GM23338 (cell line): ENCODE results near the gene TCF20. TPM values are rescaled to one million over a fixed set of nuclear protein-coding genes. Genes with fewer than 3 reads are reported as not detected.

Experiments
- ATAC-seq: fragments of 200-7000 bp; cut with Tn5 transposase; 3 replicates; pipeline ENCODE4 v1.9.1; 2020
- DNase-seq: peaks from one replicate; pipeline ENCODE4 v3.0.0-alpha.2; 2015; ENCODE audit warnings: low spot score
- H2AFZ ChIP-seq: fragments of 200-600 bp; sonication (generic); 2 replicates; pipeline ENCODE4 v1.8.0; 2016; ENCODE audit warnings: antibody characterized with exemption, mild to moderate bottlenecking, moderate library complexity
- H3F3A ChIP-seq: fragments of 200-600 bp; sonication (generic); replicated peaks from 2 replicates; pipeline ENCODE4 v1.8.0; 2017; ENCODE audit warnings: antibody characterized with exemption, mixed run types, low read depth
- H3K27ac ChIP-seq: fragments of 200-600 bp; sonication (generic); 2 replicates; pipeline ENCODE4 v1.6.1; 2016; ENCODE audit warnings: low read depth
- H3K27me3 ChIP-seq: fragments of 200-600 bp; sonication (generic); 2 replicates; pipeline ENCODE4 v1.8.0; 2016; ENCODE audit warnings: mild to moderate bottlenecking, mixed run types, moderate library complexity; ENCODE audit not compliant: insufficient read depth
- H3K36me3 ChIP-seq: fragments of 200-600 bp; sonication (generic); 2 replicates; pipeline ENCODE4 v1.8.0; 2016; ENCODE audit warnings: mild to moderate bottlenecking; ENCODE audit not compliant: insufficient read depth
- H3K4me1 ChIP-seq: fragments of 200-600 bp; sonication (generic); 2 replicates; pipeline ENCODE4 v1.8.0; 2016; ENCODE audit warnings: mild to moderate bottlenecking, moderate library complexity; ENCODE audit not compliant: insufficient read depth
- H3K4me2 ChIP-seq: fragments of 200-600 bp; sonication (generic); 2 replicates; pipeline ENCODE4 v1.7.1; 2017; ENCODE audit warnings: mixed run types
- H3K4me3 ChIP-seq: fragments of 200-600 bp; sonication (generic); 2 replicates; pipeline ENCODE4 v1.6.1; 2016; ENCODE audit warnings: mixed run types
- H3K79me2 ChIP-seq: fragments of 200-600 bp; sonication (generic); replicated peaks from 2 replicates; pipeline ENCODE4 v1.8.0; 2017; ENCODE audit warnings: mild to moderate bottlenecking; ENCODE audit not compliant: insufficient read depth
- H3K9me2 ChIP-seq: fragments of 200-600 bp; sonication (generic); 2 replicates; pipeline ENCODE4 v1.8.0; 2017; ENCODE audit not compliant: insufficient read depth
- H4K20me1 ChIP-seq: fragments of 200-600 bp; sonication (generic); replicated peaks from 2 replicates; pipeline ENCODE4 v1.8.0; 2017; ENCODE audit warnings: mild to moderate bottlenecking; ENCODE audit not compliant: insufficient read depth
- H3K27ac Mint-ChIP-seq: 2 replicates; pipeline ENCODE4 v1.8.0; 2020; ENCODE audit warnings: inconsistent platforms, mild to moderate bottlenecking, moderate library complexity, mixed read lengths
- H3K27me3 Mint-ChIP-seq: 3 replicates; pipeline ENCODE4 v1.8.0; 2022; ENCODE audit warnings: low read depth, mild to moderate bottlenecking, moderate library complexity, mixed read lengths, inconsistent platforms; ENCODE audit not compliant: insufficient read depth, poor library complexity
- H3K36me3 Mint-ChIP-seq: 3 replicates; pipeline ENCODE4 v1.8.0; 2021; ENCODE audit warnings: low read depth, mild to moderate bottlenecking, inconsistent platforms, moderate library complexity, mixed read lengths
- H3K4me1 Mint-ChIP-seq: 3 replicates; pipeline ENCODE4 v1.8.0; 2020; ENCODE audit warnings: mild to moderate bottlenecking, inconsistent platforms, mixed read lengths
- H3K4me3 Mint-ChIP-seq: 3 replicates; pipeline ENCODE4 v1.8.0; 2021; ENCODE audit warnings: moderate library complexity, mild to moderate bottlenecking, inconsistent platforms, mixed read lengths
- H3K9me3 Mint-ChIP-seq: 3 replicates; pipeline ENCODE4 v1.8.0; 2020; ENCODE audit warnings: moderate library complexity, mild to moderate bottlenecking, inconsistent platforms, mixed read lengths
- JUNB ChIP-seq: IDR thresholded peaks from one replicate; pipeline ENCODE4 v1.6.1; 2016; ENCODE audit warnings: antibody characterized with exemption; ENCODE audit not compliant: unreplicated experiment
- NANOG ChIP-seq: IDR thresholded peaks from 2 replicates; pipeline ENCODE4 v1.6.1; 2016; ENCODE audit warnings: antibody characterized with exemption, borderline replicate concordance
- POLR2AphosphoS5 ChIP-seq: IDR thresholded peaks from 2 replicates; pipeline ENCODE4 v1.6.1; 2016; ENCODE audit warnings: antibody characterized with exemption, low read depth
- STAT1 ChIP-seq: IDR thresholded peaks from one replicate; pipeline ENCODE4 v1.6.1; 2016; ENCODE audit warnings: antibody characterized with exemption; ENCODE audit not compliant: unreplicated experiment
- ZNF114 ChIP-seq: fragments of 250-450 bp; sonication (Bioruptor Pico); IDR thresholded peaks from 2 replicates; pipeline ENCODE4 v1.5.0; 2020; ENCODE audit warnings: mild to moderate bottlenecking, moderate library complexity
- ZNF331 ChIP-seq: fragments of 250-450 bp; sonication (Bioruptor Pico); IDR thresholded peaks from 2 replicates; pipeline ENCODE4 v1.5.0; 2020; ENCODE audit warnings: low read depth, mild to moderate bottlenecking, moderate library complexity
- polyA plus RNA-seq: library from polyadenylated mRNA; unstranded; fragments of >200 nt; fragmentation: Nextera tagmentation; extraction: Ambion mirVana; gene quantifications from 2 replicates; pipeline ENCODE4 v1.2.1, GENCODE V29; 2016
- total RNA-seq: library from RNA; depleted of rRNA; stranded (reverse); fragments of >200 nt; shearing (Covaris generic); gene quantifications from 2 replicates; pipeline ENCODE4 v1.2.3, GENCODE V29; 2014
- TF ChIP-seq, protein P1 (sequence below): fragments of 250-450 bp; sonication (Bioruptor Pico); IDR thresholded peaks from 2 replicates; pipeline ENCODE4 v1.5.0; 2020; ENCODE audit warnings: mild to moderate bottlenecking, moderate library complexity
- TF ChIP-seq, protein P2 (sequence below): IDR thresholded peaks from one replicate; pipeline ENCODE4 v1.6.1; 2018; ENCODE audit warnings: antibody characterized with exemption; ENCODE audit not compliant: unreplicated experiment
- TF ChIP-seq, protein P3 (sequence below): IDR thresholded peaks from 2 replicates; pipeline ENCODE4 v1.6.1; 2016; ENCODE audit warnings: antibody characterized with exemption

Gene TCF20
- total and polyA plus RNA-seq, 2 experiments from 2014 or later: 6.4 to 68.7 TPM

DNA sequence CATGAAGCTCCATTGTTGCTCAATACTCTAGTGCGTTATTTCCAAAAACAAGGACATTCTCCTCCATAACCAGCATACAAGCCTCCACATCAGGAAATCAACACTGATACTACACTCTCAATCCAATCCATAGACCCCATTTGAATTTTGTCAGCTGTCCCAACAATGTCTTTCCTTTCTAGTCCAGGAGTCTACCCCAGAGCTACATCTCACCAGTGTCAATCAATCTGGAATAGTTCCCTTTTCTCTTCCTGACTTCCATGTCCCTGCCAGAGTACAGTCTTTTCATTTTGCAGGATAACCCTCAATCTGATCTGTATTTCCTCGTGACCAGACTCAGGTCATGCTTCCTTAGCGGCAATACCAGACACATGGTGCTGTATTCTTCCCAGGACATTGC is 43.0 kb downstream of the TCF20 start:
- TF ChIP-seq ZNF331 (CRISPR knock-in tag) (no peak), ZNF114 (CRISPR knock-in tag) (no peak), NANOG (no peak), STAT1 (no peak)
- TF ChIP-seq, protein P1, sequence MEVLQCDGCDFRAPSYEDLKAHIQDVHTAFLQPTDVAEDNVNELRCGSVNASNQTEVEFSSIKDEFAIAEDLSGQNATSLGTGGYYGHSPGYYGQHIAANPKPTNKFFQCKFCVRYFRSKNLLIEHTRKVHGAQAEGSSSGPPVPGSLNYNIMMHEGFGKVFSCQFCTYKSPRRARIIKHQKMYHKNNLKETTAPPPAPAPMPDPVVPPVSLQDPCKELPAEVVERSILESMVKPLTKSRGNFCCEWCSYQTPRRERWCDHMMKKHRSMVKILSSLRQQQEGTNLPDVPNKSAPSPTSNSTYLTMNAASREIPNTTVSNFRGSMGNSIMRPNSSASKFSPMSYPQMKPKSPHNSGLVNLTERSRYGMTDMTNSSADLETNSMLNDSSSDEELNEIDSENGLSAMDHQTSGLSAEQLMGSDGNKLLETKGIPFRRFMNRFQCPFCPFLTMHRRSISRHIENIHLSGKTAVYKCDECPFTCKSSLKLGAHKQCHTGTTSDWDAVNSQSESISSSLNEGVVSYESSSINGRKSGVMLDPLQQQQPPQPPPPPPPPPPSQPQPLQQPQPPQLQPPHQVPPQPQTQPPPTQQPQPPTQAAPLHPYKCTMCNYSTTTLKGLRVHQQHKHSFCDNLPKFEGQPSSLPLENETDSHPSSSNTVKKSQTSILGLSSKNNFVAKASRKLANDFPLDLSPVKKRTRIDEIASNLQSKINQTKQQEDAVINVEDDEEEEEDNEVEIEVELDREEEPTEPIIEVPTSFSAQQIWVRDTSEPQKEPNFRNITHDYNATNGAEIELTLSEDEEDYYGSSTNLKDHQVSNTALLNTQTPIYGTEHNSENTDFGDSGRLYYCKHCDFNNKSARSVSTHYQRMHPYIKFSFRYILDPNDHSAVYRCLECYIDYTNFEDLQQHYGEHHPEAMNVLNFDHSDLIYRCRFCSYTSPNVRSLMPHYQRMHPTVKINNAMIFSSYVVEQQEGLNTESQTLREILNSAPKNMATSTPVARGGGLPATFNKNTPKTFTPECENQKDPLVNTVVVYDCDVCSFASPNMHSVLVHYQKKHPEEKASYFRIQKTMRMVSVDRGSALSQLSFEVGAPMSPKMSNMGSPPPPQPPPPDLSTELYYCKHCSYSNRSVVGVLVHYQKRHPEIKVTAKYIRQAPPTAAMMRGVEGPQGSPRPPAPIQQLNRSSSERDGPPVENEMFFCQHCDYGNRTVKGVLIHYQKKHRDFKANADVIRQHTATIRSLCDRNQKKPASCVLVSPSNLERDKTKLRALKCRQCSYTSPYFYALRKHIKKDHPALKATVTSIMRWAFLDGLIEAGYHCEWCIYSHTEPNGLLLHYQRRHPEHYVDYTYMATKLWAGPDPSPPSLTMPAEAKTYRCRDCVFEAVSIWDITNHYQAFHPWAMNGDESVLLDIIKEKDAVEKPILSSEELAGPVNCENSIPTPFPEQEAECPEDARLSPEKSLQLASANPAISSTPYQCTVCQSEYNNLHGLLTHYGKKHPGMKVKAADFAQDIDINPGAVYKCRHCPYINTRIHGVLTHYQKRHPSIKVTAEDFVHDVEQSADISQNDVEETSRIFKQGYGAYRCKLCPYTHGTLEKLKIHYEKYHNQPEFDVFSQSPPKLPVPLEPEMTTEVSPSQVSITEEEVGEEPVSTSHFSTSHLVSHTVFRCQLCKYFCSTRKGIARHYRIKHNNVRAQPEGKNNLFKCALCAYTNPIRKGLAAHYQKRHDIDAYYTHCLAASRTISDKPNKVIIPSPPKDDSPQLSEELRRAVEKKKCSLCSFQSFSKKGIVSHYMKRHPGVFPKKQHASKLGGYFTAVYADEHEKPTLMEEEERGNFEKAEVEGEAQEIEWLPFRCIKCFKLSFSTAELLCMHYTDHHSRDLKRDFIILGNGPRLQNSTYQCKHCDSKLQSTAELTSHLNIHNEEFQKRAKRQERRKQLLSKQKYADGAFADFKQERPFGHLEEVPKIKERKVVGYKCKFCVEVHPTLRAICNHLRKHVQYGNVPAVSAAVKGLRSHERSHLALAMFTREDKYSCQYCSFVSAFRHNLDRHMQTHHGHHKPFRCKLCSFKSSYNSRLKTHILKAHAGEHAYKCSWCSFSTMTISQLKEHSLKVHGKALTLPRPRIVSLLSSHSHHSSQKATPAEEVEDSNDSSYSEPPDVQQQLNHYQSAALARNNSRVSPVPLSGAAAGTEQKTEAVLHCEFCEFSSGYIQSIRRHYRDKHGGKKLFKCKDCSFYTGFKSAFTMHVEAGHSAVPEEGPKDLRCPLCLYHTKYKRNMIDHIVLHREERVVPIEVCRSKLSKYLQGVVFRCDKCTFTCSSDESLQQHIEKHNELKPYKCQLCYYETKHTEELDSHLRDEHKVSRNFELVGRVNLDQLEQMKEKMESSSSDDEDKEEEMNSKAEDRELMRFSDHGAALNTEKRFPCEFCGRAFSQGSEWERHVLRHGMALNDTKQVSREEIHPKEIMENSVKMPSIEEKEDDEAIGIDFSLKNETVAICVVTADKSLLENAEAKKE: no peak
- H3K4me3 Mint-ChIP-seq: no peak overlapping the region
- Histone ChIP-seq H3K36me3 (no peaks in the 10 kb centered on the region), H3K4me3 (no peak overlapping the region), H3F3A (no peaks in the 10 kb centered on the region), H2AFZ (no peak overlapping the region), H3K79me2 (peaks cover 98% of the 10 kb centered on the region), H3K27ac (no peak overlapping the region), H4K20me1 (peaks cover 91% of the 10 kb centered on the region), H3K4me2 (no peak overlapping the region), H3K27me3 (no peaks in the 10 kb centered on the region), H3K4me1 (peaks cover 5% of the 10 kb centered on the region; the same call in 1 of the 2 replicates), H3K9me2 (no peaks in the 10 kb centered on the region)
- ATAC-seq (no peak), DNase-seq (no peak)
- H3K36me3 Mint-ChIP-seq: peaks cover 6% of the 10 kb centered on the region; the same call in 1 of the 3 replicates
- peaks cover 21% of the 10 kb centered on the region; the same call in 2 of the 3 replicates for H3K4me1 Mint-ChIP-seq
- no peak overlapping the region for H3K27ac Mint-ChIP-seq
- no peaks in the 10 kb centered on the region for H3K9me3 Mint-ChIP-seq
- no peaks in the 10 kb centered on the region for H3K27me3 Mint-ChIP-seq

DNA sequence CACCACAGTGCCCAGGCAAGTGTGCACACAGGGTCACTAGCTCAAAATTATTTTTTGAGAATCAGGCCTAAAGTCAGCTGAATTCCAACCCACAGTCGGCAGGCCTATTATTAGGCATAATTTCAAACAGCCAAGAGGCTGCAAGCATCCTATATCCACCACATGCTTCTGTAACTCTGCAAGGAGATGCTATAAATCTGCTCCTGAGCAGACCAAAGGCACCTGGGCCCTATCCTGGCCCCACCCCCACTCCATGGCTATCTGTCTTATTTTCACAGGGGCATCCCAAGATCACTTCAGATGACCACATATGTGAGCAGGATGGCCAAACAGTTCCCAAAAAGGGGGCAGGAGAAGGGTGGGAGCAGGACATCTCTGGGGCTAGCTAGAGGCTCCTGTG is 44.6 kb downstream of the TCF20 start:
- H3K27me3 Mint-ChIP-seq: no peaks in the 10 kb centered on the region
- ATAC-seq: no peak
- Histone ChIP-seq H2AFZ (no peak overlapping the region), H4K20me1 (peaks cover 91% of the 10 kb centered on the region), H3K27ac (no peak overlapping the region), H3F3A (no peaks in the 10 kb centered on the region), H3K9me2 (no peaks in the 10 kb centered on the region), H3K4me1 (peaks cover 5% of the 10 kb centered on the region; the same call in 1 of the 2 replicates), H3K36me3 (no peaks in the 10 kb centered on the region), H3K4me2 (no peak overlapping the region), H3K4me3 (no peak overlapping the region), H3K27me3 (no peaks in the 10 kb centered on the region), H3K79me2 (peaks cover 96% of the 10 kb centered on the region)
- H3K4me1 Mint-ChIP-seq: peaks cover 22% of the 10 kb centered on the region; the same call in 2 of the 3 replicates
- H3K27ac Mint-ChIP-seq: no peak overlapping the region
- H3K9me3 Mint-ChIP-seq: no peaks in the 10 kb centered on the region
- H3K36me3 Mint-ChIP-seq: no peaks in the 10 kb centered on the region; the same call in 2 of the 3 replicates
- DNase-seq: no peak
- H3K4me3 Mint-ChIP-seq: no peak overlapping the region
- TF ChIP-seq JUNB (no peak), STAT1 (no peak), POLR2AphosphoS5 (no peak)
- TF ChIP-seq, protein P2, sequence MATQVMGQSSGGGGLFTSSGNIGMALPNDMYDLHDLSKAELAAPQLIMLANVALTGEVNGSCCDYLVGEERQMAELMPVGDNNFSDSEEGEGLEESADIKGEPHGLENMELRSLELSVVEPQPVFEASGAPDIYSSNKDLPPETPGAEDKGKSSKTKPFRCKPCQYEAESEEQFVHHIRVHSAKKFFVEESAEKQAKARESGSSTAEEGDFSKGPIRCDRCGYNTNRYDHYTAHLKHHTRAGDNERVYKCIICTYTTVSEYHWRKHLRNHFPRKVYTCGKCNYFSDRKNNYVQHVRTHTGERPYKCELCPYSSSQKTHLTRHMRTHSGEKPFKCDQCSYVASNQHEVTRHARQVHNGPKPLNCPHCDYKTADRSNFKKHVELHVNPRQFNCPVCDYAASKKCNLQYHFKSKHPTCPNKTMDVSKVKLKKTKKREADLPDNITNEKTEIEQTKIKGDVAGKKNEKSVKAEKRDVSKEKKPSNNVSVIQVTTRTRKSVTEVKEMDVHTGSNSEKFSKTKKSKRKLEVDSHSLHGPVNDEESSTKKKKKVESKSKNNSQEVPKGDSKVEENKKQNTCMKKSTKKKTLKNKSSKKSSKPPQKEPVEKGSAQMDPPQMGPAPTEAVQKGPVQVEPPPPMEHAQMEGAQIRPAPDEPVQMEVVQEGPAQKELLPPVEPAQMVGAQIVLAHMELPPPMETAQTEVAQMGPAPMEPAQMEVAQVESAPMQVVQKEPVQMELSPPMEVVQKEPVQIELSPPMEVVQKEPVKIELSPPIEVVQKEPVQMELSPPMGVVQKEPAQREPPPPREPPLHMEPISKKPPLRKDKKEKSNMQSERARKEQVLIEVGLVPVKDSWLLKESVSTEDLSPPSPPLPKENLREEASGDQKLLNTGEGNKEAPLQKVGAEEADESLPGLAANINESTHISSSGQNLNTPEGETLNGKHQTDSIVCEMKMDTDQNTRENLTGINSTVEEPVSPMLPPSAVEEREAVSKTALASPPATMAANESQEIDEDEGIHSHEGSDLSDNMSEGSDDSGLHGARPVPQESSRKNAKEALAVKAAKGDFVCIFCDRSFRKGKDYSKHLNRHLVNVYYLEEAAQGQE: no peak
- TF ChIP-seq, protein P3, sequence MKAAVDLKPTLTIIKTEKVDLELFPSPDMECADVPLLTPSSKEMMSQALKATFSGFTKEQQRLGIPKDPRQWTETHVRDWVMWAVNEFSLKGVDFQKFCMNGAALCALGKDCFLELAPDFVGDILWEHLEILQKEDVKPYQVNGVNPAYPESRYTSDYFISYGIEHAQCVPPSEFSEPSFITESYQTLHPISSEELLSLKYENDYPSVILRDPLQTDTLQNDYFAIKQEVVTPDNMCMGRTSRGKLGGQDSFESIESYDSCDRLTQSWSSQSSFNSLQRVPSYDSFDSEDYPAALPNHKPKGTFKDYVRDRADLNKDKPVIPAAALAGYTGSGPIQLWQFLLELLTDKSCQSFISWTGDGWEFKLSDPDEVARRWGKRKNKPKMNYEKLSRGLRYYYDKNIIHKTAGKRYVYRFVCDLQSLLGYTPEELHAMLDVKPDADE: no peak
